ENCODE data around the gene NMT1. TPM values are rescaled to one million over a fixed set of nuclear protein-coding genes. Genes with fewer than 3 reads are reported as not detected.
"Not testable (repeated sequence)": the region's sequence is repeated elsewhere in the genome, so short reads cannot be mapped to it uniquely, and the experiment has no call there.

The NMT1 gene
- total RNA-seq, 1 experiment from 2014 or later, result 117 TPM

DNA sequence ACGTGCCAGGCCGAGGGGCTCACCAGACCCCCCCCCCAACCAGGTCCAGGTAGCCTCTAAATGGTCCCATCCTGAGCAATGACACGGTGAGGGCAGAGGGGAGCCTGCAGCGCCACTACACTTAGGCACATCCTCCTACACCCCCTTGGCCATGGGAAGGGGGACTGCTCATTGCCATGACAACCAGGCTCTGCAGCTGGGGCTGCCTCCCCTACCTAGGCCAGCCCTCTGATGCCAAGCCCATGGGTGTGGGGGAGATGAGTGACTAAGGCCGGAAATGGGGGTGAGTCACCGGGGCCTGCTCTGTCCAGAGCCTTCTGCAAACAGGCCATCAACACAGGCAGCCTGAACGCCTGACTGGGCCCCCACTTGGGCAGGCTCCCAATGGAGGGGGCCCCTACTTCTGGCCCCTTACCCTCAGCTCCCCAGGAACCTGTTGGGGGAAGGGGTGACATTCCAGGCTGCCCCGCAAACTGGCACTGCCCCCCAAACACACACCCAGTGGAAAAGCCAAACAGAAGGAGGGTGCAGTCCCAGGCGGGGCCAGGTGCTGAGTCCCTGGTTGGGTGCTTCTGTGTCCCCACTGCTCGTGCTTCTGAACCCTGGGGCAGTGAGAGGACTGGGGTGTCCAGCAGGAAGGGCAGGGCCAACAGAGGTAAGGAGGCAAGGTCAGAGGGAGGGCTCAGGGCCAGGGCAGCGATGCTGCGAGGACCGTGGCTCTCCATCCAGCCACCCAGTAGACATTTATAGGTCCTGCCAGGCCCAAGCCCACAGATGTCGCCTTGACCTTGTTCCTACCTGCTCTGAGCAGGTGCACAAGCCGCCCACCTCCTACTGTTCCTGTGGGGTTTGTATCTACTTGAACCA is 63.0 kb downstream of the NMT1 start:
- no peak for TF ChIP-seq EZH2phosphoT487 (IDR thresholded peaks at IDR 0.05; ENCODE audit: borderline replicate concordance, low read length)
- no peak for TF ChIP-seq EZH2 (IDR thresholded peaks at IDR 0.05; ENCODE audit: low read length, unreplicated experiment)
- Histone ChIP-seq H3K27me3 (ENCODE audit: low read length) (no peaks in the 10 kb centered on the region), H3K36me3 (ENCODE audit: low read depth, low read length) (no peaks in the 10 kb centered on the region), H3K9me2 (replicated peaks; ENCODE audit: low read length) (no peaks in the 10 kb centered on the region), H3K9ac (ENCODE audit: low read length) (peak overlapping the region; percentile 74), H3K27ac (ENCODE audit: low read length) (peak overlapping the region; percentile 94), H3K4me1 (ENCODE audit: insufficient read depth, low read length) (peaks cover 55% of the 10 kb centered on the region), H2AFZ (ENCODE audit: low read length) (0 out of 2 replicates have a peak overlapping the region, but pooled peaks have one; percentile 28), H3K9me3 (ENCODE audit: low read length) (no peaks in the 10 kb centered on the region), H3K79me2 (ENCODE audit: low read length) (peaks cover 57% of the 10 kb centered on the region), H3F3A (ENCODE audit: low read length, unreplicated experiment) (no peaks in the 10 kb centered on the region), H4K20me1 (ENCODE audit: low read length) (no peaks in the 10 kb centered on the region), H3K4me2 (ENCODE audit: low read length) (peak overlapping the region; percentile 76), H3K4me3 (ENCODE audit: low read length) (no peak overlapping the region)
- ATAC-seq (peak; percentile 80), DNase-seq (peak; percentile 96)
- TSS peak; percentile 11 for BruUV-seq (replicated peaks)
- CTCF ChIA-PET, result no interaction called here
- POLR2A ChIA-PET (ENCODE audit: unreplicated experiment), result no interaction called here
- intact Hi-C loops (cut with micrococcal nuclease), result no loop called here

DNA sequence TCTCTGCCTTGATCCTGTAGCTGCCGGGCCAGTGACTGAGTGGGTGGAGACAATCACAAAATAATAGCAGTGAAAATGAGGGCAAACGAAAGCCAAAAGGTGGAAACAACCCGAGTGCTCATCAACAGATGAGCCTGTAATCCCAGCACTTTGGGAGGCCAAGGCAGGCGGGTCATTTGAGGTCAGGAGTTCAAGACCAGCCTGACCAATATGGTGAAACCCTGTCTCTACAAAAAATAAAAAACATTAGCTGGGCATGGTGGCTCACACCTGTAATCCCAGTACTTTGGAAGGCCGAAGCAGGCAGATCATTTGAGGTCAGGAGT is 63.6 kb downstream of the NMT1 start:
- peaks cover 63% of the 10 kb centered on the region for H3K79me2 ChIP-seq (ENCODE audit: low read length)
- BruUV-seq (replicated peaks); CTCF ChIA-PET; POLR2A ChIA-PET (ENCODE audit: unreplicated experiment); ATAC-seq; H3K4me3 ChIP-seq (ENCODE audit: low read length); H3K9me2 ChIP-seq (replicated peaks; ENCODE audit: low read length); H3K36me3 ChIP-seq (ENCODE audit: low read depth, low read length); H3F3A ChIP-seq (ENCODE audit: low read length, unreplicated experiment); intact Hi-C loops (cut with micrococcal nuclease); H2AFZ ChIP-seq (ENCODE audit: low read length); H3K9me3 ChIP-seq (ENCODE audit: low read length); H4K20me1 ChIP-seq (ENCODE audit: low read length); DNase-seq; H3K27me3 ChIP-seq (ENCODE audit: low read length): not testable (repeated sequence)
- peaks cover 61% of the 10 kb centered on the region for H3K4me1 ChIP-seq (ENCODE audit: insufficient read depth, low read length)
- peak overlapping the region; percentile 76 for H3K4me2 ChIP-seq (ENCODE audit: low read length)
- H3K9ac ChIP-seq (ENCODE audit: low read length), result peak overlapping the region; percentile 74
- peak overlapping the region; percentile 94 for H3K27ac ChIP-seq (ENCODE audit: low read length)

DNA sequence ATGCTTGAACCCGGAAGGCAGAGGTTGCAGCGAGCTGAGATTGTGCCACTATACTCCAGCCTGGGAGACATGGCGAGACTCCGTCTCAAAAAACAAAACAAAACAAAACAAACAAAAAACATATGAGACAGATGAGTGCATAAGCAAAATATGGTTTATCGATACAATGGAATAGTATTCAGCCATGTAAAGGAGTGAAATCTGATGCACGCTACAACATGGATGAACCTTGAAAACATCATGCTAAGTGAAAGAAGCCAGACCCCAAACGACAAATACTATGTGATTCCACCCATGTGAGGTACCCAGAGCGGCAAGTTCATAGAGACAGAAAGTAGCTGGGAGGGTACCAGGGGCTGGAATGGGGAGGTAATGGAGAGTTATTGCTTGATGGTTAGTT is 64.4 kb downstream of the NMT1 start:
- H3F3A ChIP-seq (ENCODE audit: low read length, unreplicated experiment), result no peaks in the 10 kb centered on the region

More for the DNA sequence above, 64.4 kb downstream of the NMT1 start:
- no peaks in the 10 kb centered on the region for H4K20me1 ChIP-seq (ENCODE audit: low read length)
- ChIA-PET CTCF (no interaction called here), POLR2A (ENCODE audit: unreplicated experiment) (no interaction called here)
- H3K27ac ChIP-seq (ENCODE audit: low read length), result 0 out of 2 replicates have a peak overlapping the region, but pooled peaks have one; percentile 94
- no peak for ATAC-seq
- H3K79me2 ChIP-seq (ENCODE audit: low read length), result peaks cover 71% of the 10 kb centered on the region
- no TSS peak for BruUV-seq (replicated peaks)
- H3K9me3 ChIP-seq (ENCODE audit: low read length), result no peaks in the 10 kb centered on the region
- H3K36me3 ChIP-seq (ENCODE audit: low read depth, low read length), result no peaks in the 10 kb centered on the region
- H3K27me3 ChIP-seq (ENCODE audit: low read length), result no peaks in the 10 kb centered on the region
- no peak overlapping the region for H2AFZ ChIP-seq (ENCODE audit: low read length)
- no peak overlapping the region for H3K4me3 ChIP-seq (ENCODE audit: low read length)
- H3K4me2 ChIP-seq (ENCODE audit: low read length), result no peak overlapping the region
- intact Hi-C loops (cut with micrococcal nuclease), result no loop called here
- no peak for DNase-seq
- peaks cover 68% of the 10 kb centered on the region for H3K4me1 ChIP-seq (ENCODE audit: insufficient read depth, low read length)
- no peaks in the 10 kb centered on the region for H3K9me2 ChIP-seq (replicated peaks; ENCODE audit: low read length)
- no peak overlapping the region for H3K9ac ChIP-seq (ENCODE audit: low read length)
- TF ChIP-seq EZH2 (IDR thresholded peaks at IDR 0.05; ENCODE audit: low read length, unreplicated experiment) (no peak), EZH2phosphoT487 (IDR thresholded peaks at IDR 0.05; ENCODE audit: borderline replicate concordance, low read length) (no peak)
- TF ChIP-seq, protein P1, sequence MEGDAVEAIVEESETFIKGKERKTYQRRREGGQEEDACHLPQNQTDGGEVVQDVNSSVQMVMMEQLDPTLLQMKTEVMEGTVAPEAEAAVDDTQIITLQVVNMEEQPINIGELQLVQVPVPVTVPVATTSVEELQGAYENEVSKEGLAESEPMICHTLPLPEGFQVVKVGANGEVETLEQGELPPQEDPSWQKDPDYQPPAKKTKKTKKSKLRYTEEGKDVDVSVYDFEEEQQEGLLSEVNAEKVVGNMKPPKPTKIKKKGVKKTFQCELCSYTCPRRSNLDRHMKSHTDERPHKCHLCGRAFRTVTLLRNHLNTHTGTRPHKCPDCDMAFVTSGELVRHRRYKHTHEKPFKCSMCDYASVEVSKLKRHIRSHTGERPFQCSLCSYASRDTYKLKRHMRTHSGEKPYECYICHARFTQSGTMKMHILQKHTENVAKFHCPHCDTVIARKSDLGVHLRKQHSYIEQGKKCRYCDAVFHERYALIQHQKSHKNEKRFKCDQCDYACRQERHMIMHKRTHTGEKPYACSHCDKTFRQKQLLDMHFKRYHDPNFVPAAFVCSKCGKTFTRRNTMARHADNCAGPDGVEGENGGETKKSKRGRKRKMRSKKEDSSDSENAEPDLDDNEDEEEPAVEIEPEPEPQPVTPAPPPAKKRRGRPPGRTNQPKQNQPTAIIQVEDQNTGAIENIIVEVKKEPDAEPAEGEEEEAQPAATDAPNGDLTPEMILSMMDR (conservative IDR thresholded peaks at IDR 0.05; ENCODE audit: low read depth, low read length), result no peak

All from PC-3 (cell line).